NCI-H748 (cell line): ENCODE data around the gene IL6R.
"Not testable (repeated sequence)": the region's sequence is repeated elsewhere in the genome, so short reads cannot be mapped to it uniquely, and the experiment has no call there.

Experiments
- DNase-seq: peaks from one replicate; lab custom pipeline; 2025; ENCODE audit not compliant: unreplicated experiment; lab: John Stamatoyannopoulos, UW

IL6R gene

GRCh38 chr1:154404984-154405746, at the start of gene IL6R:
Gene IL6R (plus strand): TSS chr1:154405343. CDS start chr1:154405630, 287 bp downstream.
- DNase-seq, result peak; percentile 69

- no peak for DNase-seq
Observed at GRCh38 chr1:154358519-154358918, 46.6 kb upstream of the IL6R start.

- no peak for DNase-seq
Observed at GRCh38 chr1:154360288-154360687, 44.9 kb upstream of the IL6R start.

GRCh38 chr1:154360881-154361280, 44.3 kb upstream of the IL6R start:
- DNase-seq, result not testable (repeated sequence)

- DNase-seq, result no peak
Observed at GRCh38 chr1:154361357-154361756, 43.8 kb upstream of the IL6R start.

- DNase-seq, result no peak
Observed at GRCh38 chr1:154371436-154371835, 33.7 kb upstream of the IL6R start.

- not testable (repeated sequence) for DNase-seq
Observed at GRCh38 chr1:154373777-154374357, 31.3 kb upstream of the IL6R start.

GRCh38 chr1:154379301-154379700, 25.8 kb upstream of the IL6R start:
- no peak for DNase-seq

- DNase-seq, result no peak
Observed at GRCh38 chr1:154384650-154385489, 20.3 kb upstream of the IL6R start.

- no peak for DNase-seq
Observed at GRCh38 chr1:154386643-154387352, 18.3 kb upstream of the IL6R start.

- DNase-seq, result no peak
Observed at GRCh38 chr1:154391086-154391770, 13.9 kb upstream of the IL6R start.

GRCh38 chr1:154398141-154398540, 7.0 kb upstream of the IL6R start:
- DNase-seq, result no peak

- no peak for DNase-seq
Observed at GRCh38 chr1:154398678-154399077, 6.5 kb upstream of the IL6R start.

- DNase-seq, result no peak
Observed at GRCh38 chr1:154400381-154400801, 4.8 kb upstream of the IL6R start.

GRCh38 chr1:154402409-154402921, 2.7 kb upstream of the IL6R start:
- DNase-seq, result no peak

- DNase-seq, result no peak
Observed at GRCh38 chr1:154403261-154403943, 1.7 kb upstream of the IL6R start.

- DNase-seq, result no peak
Observed at GRCh38 chr1:154403983-154404382, 1.2 kb upstream of the IL6R start.

GRCh38 chr1:154404511-154404931, 622 bp upstream of the IL6R start:
- DNase-seq, result no peak

GRCh38 chr1:154405747-154406571, 816 bp downstream of the IL6R start:
- DNase-seq, result peak; percentile 39
